Loucy (cell line): ENCODE data around the gene PTCH1.

Source experiments
- CTCF ChIP-seq: fragments of 200-600 bp; sonication (generic); conservative IDR thresholded peaks from 2 replicates; pipeline ENCODE4 v1.5.1; 2014; ENCODE audit warnings: mild to moderate bottlenecking, antibody characterized with exemption, low read length
- EZH2phosphoT487 ChIP-seq: fragments of 200-600 bp; IDR thresholded peaks from 2 replicates; pipeline ENCODE4 v1.6.1; 2018; ENCODE audit warnings: antibody characterized with exemption, mild to moderate bottlenecking, moderate library complexity, borderline replicate concordance

- TF ChIP-seq CTCF (no peak), EZH2phosphoT487 (no peak)
These were observed 17.4 kb upstream of the PTCH1 start for GRCh38 chr9:95533996-95534680.
